ENCODE results near the gene KIF9.
A peak's percentile ranks its signal among the peaks of the same experiment; 100 is the strongest.

KIF9 gene

DNA sequence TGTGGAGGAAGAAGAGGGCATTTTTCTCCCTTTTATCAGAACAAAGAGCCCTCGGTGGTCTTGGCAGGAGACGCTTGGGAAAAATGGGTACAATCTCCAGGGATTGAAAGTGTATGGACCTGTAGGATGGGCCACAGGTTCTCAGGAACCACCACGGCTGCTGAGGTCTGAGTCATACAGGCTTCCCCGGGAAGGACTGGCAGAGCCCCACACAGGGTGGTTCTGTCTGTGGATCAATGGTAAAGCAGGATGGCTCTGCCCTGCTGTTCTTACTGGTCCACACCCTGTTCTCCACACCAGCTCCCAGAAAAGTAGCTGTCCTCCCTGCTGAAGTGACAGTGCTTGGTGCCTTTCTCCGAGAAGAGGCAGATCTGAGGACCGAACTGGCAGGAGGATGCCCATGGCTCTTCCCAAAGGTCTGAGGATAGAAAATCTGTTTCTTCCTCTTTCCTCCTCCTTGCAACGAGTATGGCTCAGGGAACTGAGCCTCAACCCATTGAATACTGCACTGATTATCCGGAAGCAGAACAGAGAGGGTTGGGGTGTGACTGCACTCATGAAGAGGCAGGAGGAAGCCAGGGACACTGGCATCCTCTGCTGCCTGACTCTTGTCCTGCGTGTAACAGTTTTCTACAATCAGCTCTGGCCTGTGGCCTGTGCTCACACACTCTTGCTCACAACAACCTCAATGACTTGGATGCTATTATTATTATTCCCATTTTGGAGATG lies 39.0 kb downstream of the KIF9 start:
- no peak for TF ChIP-seq EZH2 (IDR thresholded peaks at IDR 0.05; ENCODE audit: borderline replicate concordance, low read length)
- TF ChIP-seq, protein P1, sequence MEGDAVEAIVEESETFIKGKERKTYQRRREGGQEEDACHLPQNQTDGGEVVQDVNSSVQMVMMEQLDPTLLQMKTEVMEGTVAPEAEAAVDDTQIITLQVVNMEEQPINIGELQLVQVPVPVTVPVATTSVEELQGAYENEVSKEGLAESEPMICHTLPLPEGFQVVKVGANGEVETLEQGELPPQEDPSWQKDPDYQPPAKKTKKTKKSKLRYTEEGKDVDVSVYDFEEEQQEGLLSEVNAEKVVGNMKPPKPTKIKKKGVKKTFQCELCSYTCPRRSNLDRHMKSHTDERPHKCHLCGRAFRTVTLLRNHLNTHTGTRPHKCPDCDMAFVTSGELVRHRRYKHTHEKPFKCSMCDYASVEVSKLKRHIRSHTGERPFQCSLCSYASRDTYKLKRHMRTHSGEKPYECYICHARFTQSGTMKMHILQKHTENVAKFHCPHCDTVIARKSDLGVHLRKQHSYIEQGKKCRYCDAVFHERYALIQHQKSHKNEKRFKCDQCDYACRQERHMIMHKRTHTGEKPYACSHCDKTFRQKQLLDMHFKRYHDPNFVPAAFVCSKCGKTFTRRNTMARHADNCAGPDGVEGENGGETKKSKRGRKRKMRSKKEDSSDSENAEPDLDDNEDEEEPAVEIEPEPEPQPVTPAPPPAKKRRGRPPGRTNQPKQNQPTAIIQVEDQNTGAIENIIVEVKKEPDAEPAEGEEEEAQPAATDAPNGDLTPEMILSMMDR (IDR thresholded peaks at IDR 0.05; ENCODE audit: low read length) = 0 out of 2 replicates have a peak, but pooled peaks have one; percentile 17
- Histone ChIP-seq H3K36me3 (ENCODE audit: insufficient read depth, low read length) (no peaks in the 10 kb centered on the region), H3F3A (ENCODE audit: insufficient read depth, low read length) (no peaks in the 10 kb centered on the region), H3K4me2 (ENCODE audit: low read length) (no peak overlapping the region), H2AFZ (ENCODE audit: low read length) (no peak overlapping the region), H3K9me2 (ENCODE audit: low read depth, low read length) (no peaks in the 10 kb centered on the region), H3K27ac (ENCODE audit: low read depth, low read length, poor library complexity, severe bottlenecking) (no peak overlapping the region), H3K79me2 (ENCODE audit: insufficient read depth, low read length) (no peaks in the 10 kb centered on the region), H3K4me1 (ENCODE audit: insufficient read depth, low read length, severe bottlenecking) (no peaks in the 10 kb centered on the region), H3K9ac (ENCODE audit: low read length) (no peak overlapping the region), H4K20me1 (ENCODE audit: insufficient read depth, low read length) (no peaks in the 10 kb centered on the region), H3K27me3 (ENCODE audit: insufficient read depth, low read length) (no peaks in the 10 kb centered on the region; the same call in 1 of the 2 replicates), H3K4me3 (ENCODE audit: low read depth, low read length, poor library complexity, severe bottlenecking) (no peak overlapping the region), H3K9me3 (ENCODE audit: low read length) (no peaks in the 10 kb centered on the region)

DNA sequence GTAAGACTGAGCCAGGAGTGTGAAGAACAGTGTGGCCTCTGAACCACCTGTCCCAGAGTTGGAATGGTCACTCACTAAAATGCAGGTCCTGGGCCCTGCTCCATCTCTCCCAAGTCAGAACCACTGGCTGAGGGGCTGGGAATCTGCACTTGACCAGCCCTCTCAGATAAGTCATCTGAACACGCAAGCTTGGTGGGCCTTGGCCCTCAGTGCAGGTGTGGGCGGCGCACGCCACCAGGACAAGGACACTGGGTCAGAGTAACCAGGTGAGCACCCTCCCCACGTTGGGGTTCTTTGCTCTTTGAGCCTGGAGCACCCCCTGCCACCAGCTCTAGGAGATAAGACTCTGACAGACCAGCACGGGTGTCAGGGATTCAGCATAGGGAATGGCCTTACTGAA lies 42.7 kb downstream of the KIF9 start:
- H3K9me3 ChIP-seq (ENCODE audit: low read length) = no peaks in the 10 kb centered on the region
- H3K9me2 ChIP-seq (ENCODE audit: low read depth, low read length) = no peaks in the 10 kb centered on the region
- no peak overlapping the region for H3K4me2 ChIP-seq (ENCODE audit: low read length)
- no peak overlapping the region for H2AFZ ChIP-seq (ENCODE audit: low read length)
- no peak overlapping the region for H3K4me3 ChIP-seq (ENCODE audit: low read depth, low read length, poor library complexity, severe bottlenecking)
- no peaks in the 10 kb centered on the region for H3K4me1 ChIP-seq (ENCODE audit: insufficient read depth, low read length, severe bottlenecking)
- H3K9ac ChIP-seq (ENCODE audit: low read length) = no peak overlapping the region
- H3K27ac ChIP-seq (ENCODE audit: low read depth, low read length, poor library complexity, severe bottlenecking) = no peak overlapping the region
- TF ChIP-seq EZH2 (IDR thresholded peaks at IDR 0.05; ENCODE audit: borderline replicate concordance, low read length) = no peak
- TF ChIP-seq, protein P1 (IDR thresholded peaks at IDR 0.05; ENCODE audit: low read length) = no peak
- no peaks in the 10 kb centered on the region for H3K79me2 ChIP-seq (ENCODE audit: insufficient read depth, low read length)
- no peaks in the 10 kb centered on the region for H3F3A ChIP-seq (ENCODE audit: insufficient read depth, low read length)
- H4K20me1 ChIP-seq (ENCODE audit: insufficient read depth, low read length) = no peaks in the 10 kb centered on the region
- no peaks in the 10 kb centered on the region; the same call in 1 of the 2 replicates for H3K27me3 ChIP-seq (ENCODE audit: insufficient read depth, low read length)
- H3K36me3 ChIP-seq (ENCODE audit: insufficient read depth, low read length) = no peaks in the 10 kb centered on the region

DNA sequence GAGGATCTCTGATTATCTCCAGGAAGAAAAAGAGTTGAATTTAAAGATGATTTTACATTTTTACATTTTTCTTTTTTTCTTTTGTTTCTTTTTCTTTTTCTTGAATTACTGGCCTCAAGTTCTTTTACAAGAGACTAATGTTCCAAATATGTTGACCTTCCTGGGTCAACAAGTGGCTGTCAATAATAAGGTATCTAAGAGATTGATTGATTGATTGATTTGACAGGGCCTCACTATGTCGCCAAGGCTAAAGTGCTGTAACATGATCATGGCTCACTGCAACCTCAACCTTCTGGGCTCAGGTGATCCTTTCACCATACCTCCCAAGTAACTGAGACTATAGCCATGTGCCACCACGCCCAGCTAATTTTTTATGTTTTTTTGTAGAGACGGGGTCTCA lies 44.6 kb downstream of the KIF9 start:
- H3K9me2 ChIP-seq (ENCODE audit: low read depth, low read length) = no peaks in the 10 kb centered on the region
- no peaks in the 10 kb centered on the region for H3K79me2 ChIP-seq (ENCODE audit: insufficient read depth, low read length)
- H3K4me2 ChIP-seq (ENCODE audit: low read length) = no peak overlapping the region
- H4K20me1 ChIP-seq (ENCODE audit: insufficient read depth, low read length) = no peaks in the 10 kb centered on the region
- TF ChIP-seq, protein P1 (IDR thresholded peaks at IDR 0.05; ENCODE audit: low read length) = no peak
- no peak for TF ChIP-seq EZH2 (IDR thresholded peaks at IDR 0.05; ENCODE audit: borderline replicate concordance, low read length)
- no peak overlapping the region for H3K4me3 ChIP-seq (ENCODE audit: low read depth, low read length, poor library complexity, severe bottlenecking)
- no peaks in the 10 kb centered on the region for H3F3A ChIP-seq (ENCODE audit: insufficient read depth, low read length)
- H3K27ac ChIP-seq (ENCODE audit: low read depth, low read length, poor library complexity, severe bottlenecking) = no peak overlapping the region
- H3K4me1 ChIP-seq (ENCODE audit: insufficient read depth, low read length, severe bottlenecking) = no peaks in the 10 kb centered on the region
- no peaks in the 10 kb centered on the region for H3K36me3 ChIP-seq (ENCODE audit: insufficient read depth, low read length)
- H3K27me3 ChIP-seq (ENCODE audit: insufficient read depth, low read length) = no peaks in the 10 kb centered on the region
- no peak overlapping the region for H2AFZ ChIP-seq (ENCODE audit: low read length)
- H3K9ac ChIP-seq (ENCODE audit: low read length) = no peak overlapping the region
- H3K9me3 ChIP-seq (ENCODE audit: low read length) = no peaks in the 10 kb centered on the region
